SJCRH30 (cell line): ENCODE data around the gene SRGAP2B. TPM values are rescaled to one million over a fixed set of nuclear protein-coding genes. Genes with fewer than 3 reads are reported as not detected.
"Not testable (repeated sequence)": the region's sequence is repeated elsewhere in the genome, so short reads cannot be mapped to it uniquely, and the experiment has no call there.

Source experiments
- DNase-seq, 2 experiments: peaks; one replicate each; pipeline ENCODE4 v3.0.0-alpha.2; 2015 to 2020
- H3K27ac ChIP-seq: fragments of 250-450 bp; sonication (Bioruptor Pico); 2 replicates; pipeline ENCODE4 v1.5.1; 2020; ENCODE audit warnings: mild to moderate bottlenecking, moderate library complexity
- H3K27me3 ChIP-seq: fragments of 250-450 bp; sonication (Bioruptor Pico); 2 replicates; pipeline ENCODE4 v1.5.1; 2020; ENCODE audit warnings: mild to moderate bottlenecking, moderate library complexity
- H3K36me3 ChIP-seq: fragments of 250-450 bp; sonication (Bioruptor Pico); 2 replicates; pipeline ENCODE4 v1.5.1; 2020; ENCODE audit warnings: mild to moderate bottlenecking, moderate library complexity
- H3K4me1 ChIP-seq: fragments of 250-450 bp; sonication (Bioruptor Pico); 2 replicates; pipeline ENCODE4 v1.5.1; 2020; ENCODE audit warnings: mild to moderate bottlenecking, moderate library complexity
- H3K4me3 ChIP-seq: fragments of 250-450 bp; sonication (Bioruptor Pico); 2 replicates; pipeline ENCODE4 v1.5.1; 2020; ENCODE audit warnings: mild to moderate bottlenecking, moderate library complexity
- H3K9me3 ChIP-seq: fragments of 250-450 bp; sonication (Bioruptor Pico); replicated peaks from 2 replicates; pipeline ENCODE4 v1.5.1; 2020; ENCODE audit warnings: mild to moderate bottlenecking, moderate library complexity
- total RNA-seq: library from RNA; depleted of rRNA; stranded (reverse); fragments of >200 nt; shearing (Covaris generic); gene quantifications from 2 replicates; pipeline ENCODE4 v1.2.3, GENCODE V29; 2014; rRNA removed

Gene SRGAP2B
- total RNA-seq, result 11.5 and 16.4 TPM in 2 replicates

DNA sequence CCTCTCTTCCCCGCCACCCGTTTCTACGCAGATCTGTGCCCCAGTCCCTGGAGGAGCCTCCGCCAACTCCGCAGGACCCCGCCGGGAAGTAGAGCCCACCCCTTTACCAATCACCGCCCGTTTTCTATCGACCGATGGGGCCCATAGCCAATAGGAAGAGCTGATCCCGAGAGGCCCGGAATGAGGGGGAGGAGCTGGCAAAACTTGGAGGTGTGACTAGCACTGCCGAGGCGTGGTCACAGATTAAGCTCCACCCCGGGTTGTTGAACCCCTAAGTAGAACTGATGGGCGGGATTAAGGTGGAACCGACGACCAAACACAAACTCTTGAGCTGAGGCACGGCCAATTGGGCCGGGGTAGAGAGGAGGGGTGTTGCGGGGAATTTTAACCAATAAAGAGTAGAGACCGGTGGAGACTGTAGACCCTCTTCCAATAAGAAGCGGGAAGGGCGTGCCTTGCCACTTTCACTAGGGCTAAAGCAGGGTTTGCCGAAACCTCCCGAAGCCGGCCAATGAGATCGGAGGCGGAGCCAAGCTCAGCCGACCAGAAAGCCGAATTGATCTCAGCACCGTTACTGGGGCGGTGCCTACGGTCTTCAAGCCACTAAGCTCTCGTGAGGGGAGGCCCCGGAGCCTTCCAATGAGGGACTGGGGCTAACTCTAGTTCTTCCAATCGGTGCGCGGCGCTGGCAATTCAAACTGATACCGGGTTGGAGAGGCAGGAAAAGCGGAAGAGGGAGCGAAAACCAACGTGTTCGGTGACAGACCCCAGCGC, at the start of gene SRGAP2B, which contains the start of gene FAM72D:
Gene SRGAP2B, minus strand, starts transcription at position 45 of the 774 bp plus-strand sequence. CDS start 2,427 bp downstream, outside the sequence.
Gene FAM72D, plus strand, starts transcription at position 691 of the 774 bp plus-strand sequence. CDS start 874 bp downstream, outside the sequence.
- not testable (repeated sequence) for H3K27me3 ChIP-seq, H3K27ac ChIP-seq, H3K4me1 ChIP-seq, H3K9me3 ChIP-seq, DNase-seq, H3K4me3 ChIP-seq, H3K36me3 ChIP-seq

DNA sequence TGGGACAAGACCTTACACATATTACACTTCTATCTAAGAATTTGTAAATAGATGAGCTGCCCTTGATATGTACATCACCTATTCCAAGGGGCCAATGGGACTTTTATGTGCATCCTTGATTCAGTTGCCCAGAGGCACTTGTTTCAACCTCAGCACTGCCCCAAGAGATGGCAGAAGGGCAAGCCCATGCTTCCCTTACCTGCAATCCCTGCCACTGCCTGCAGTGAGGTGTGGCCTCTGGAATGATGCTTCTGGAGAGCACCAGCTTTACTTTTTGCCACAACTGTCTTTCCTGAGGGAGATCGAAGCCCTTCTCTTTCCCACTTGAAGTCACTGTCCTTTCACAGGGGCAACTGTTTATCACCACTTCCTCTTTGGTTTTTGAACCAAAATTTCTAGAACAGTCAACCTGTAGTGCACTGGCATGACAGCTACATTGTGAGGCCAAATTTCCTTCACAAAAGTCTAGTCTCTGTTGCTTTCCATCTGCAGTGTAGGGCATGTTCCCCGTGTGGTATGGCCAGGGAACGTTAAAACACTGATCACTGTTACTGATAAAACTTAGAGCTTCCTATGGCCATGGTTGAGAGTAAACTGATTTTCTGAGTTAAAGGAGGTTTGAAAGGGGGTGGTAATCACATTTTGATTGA, 49.3 kb upstream of the SRGAP2B start:
- not testable (repeated sequence) for H3K4me1 ChIP-seq, H3K27ac ChIP-seq, H3K9me3 ChIP-seq, H3K4me3 ChIP-seq, H3K27me3 ChIP-seq, H3K36me3 ChIP-seq, DNase-seq

DNA sequence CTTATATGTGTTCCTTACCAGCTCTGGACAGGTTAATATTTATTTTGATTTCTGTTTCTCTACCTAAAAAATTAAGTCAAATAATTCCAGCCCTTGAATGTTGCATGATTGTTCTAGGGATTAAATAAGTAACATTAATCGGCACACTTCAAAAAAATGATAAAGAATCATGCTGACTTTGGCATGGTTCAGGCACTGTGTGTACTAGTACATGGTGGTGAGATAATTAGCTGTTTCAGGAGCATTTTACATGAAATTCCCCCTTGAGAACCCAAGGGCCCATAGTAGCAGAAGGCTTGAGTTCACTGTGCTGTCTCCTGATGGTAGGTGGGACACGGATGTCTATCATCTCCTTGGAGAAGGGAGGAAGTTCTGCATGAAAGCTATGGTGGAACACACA, 45.4 kb upstream of the SRGAP2B start:
- not testable (repeated sequence) for H3K27me3 ChIP-seq, H3K27ac ChIP-seq, H3K4me1 ChIP-seq, H3K9me3 ChIP-seq, DNase-seq, H3K36me3 ChIP-seq, H3K4me3 ChIP-seq

DNA sequence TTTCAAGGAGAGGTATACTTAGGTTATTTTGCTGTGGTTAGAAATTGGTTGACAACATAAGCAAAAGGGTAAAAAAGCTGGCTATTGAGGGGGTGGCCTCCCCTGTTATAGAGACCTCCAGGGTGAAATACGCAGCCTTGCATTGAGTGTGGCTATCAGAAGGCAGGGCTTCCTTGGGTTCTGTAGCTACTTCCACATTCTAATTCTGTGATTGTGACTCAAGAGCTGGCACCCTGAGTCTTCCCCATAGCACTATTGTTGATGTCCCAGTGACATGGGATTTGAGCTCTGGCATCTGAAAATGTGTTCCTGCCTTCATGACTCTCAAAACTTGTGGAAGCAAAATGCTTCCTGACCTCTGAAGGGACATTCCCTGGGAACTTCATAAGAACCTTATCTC, 39.3 kb upstream of the SRGAP2B start:
- H3K27ac ChIP-seq, H3K36me3 ChIP-seq, DNase-seq, H3K9me3 ChIP-seq, H3K27me3 ChIP-seq, H3K4me1 ChIP-seq, H3K4me3 ChIP-seq: not testable (repeated sequence)

DNA sequence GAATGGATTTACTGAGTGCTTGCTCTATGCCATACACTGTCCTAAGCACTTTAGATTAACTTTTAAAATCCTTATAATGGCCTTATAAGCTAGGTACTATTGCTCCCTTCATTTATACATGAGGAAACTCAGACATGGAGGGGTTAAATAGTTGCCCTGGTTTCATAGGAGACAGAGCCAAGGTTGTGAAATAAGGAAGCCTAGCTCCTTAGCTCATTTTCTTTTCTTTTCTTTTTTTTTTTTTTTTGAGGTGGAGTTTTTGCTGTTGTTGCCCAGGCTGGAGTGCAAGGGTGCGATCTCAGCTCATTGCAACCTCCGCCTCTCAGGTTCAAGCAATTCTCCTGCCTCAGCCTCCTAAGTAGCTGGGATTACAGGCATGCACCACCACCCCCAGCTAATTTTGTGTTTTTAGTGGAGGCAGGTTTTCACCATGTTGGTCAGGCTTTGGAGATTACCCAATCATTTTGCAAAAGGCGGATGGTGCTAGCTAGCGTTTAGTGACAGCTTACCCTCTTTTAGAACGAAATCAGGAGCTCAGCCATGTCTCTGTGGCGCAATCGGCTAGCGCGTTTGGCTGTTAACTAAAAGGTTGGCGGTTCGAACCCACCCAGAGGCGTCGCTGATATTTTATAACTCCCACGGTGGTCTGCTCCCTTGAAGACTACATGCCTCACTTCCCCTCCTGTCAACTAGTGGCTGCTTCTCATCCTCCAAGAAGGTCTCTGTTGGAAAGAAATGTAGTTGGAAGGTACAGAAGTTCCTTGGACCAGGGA, 33.8 kb upstream of the SRGAP2B start:
- not testable (repeated sequence) for H3K36me3 ChIP-seq, H3K9me3 ChIP-seq, H3K4me3 ChIP-seq, H3K4me1 ChIP-seq, H3K27me3 ChIP-seq, H3K27ac ChIP-seq, DNase-seq

DNA sequence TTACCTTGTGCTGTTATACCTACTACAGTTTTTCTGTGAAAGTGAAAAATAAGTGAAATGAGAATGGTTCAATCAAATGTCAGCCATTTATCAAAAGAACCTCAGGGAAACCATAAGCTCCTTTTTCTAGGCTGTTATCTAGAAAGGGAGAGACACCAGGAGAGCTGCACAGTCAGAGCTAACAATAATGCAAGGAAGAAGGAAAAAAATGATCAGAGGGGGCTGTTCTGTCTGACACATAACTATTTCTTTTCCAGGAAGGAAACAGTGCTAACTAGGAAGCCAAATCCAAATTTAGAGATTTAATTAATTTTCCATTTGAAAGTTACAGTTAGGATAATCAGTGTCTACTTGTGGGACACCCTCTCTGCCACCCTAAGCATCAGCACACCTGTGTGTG, 32.0 kb upstream of the SRGAP2B start:
- H3K4me1 ChIP-seq, DNase-seq, H3K4me3 ChIP-seq, H3K9me3 ChIP-seq, H3K27ac ChIP-seq, H3K36me3 ChIP-seq, H3K27me3 ChIP-seq: not testable (repeated sequence)

DNA sequence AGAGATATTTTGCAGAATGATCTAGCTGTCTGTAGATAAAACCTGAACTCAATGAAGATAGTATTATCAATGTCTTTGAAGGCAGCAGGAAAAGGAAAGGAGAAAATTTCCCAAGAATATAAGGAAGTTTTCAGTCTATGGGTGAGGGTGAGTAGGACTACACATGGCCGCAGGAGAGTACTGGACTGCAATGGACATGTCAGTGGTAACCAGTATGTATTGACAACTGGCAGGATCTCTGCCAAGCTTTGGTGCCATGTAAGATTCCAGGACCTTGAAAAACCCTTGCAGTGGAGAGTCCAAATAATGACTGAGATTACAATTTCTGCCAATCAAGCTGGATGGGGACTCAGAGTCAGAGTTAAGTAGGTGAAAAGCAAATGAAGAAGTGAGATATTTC, 30.0 kb upstream of the SRGAP2B start:
- not testable (repeated sequence) for DNase-seq, H3K36me3 ChIP-seq, H3K4me3 ChIP-seq, H3K9me3 ChIP-seq, H3K27ac ChIP-seq, H3K27me3 ChIP-seq, H3K4me1 ChIP-seq

DNA sequence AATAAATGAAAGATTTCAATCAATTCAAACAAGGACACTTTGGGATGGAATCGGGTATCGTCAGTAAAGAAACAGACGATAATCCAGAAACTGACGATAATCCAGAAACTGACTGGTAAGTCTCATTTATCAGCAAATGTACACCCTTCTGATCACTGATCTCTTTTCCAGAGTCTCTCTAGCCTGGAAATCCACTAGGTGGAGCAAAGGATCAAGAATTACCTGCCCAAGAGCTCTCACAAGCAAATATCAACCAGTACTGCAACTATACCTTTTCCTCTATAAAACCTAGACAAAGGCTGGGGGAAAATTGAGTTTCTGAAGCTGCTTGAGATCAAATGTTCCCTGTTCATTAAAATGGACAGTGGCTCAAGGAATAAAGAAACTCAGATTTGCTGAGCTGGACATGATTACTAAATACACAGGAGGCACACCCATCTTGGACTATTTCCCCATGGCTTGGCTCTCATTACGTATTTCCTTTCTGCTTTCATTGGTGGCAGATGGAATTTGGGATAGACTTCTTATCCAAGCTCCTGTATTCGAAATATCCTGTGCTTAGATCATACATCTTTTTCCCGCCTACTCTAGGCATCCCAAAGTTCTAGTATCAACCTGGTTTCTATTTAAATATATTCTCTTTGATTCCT, 29.0 kb upstream of the SRGAP2B start:
- not testable (repeated sequence) for H3K9me3 ChIP-seq, H3K4me3 ChIP-seq, H3K4me1 ChIP-seq, H3K36me3 ChIP-seq, DNase-seq, H3K27ac ChIP-seq, H3K27me3 ChIP-seq

DNA sequence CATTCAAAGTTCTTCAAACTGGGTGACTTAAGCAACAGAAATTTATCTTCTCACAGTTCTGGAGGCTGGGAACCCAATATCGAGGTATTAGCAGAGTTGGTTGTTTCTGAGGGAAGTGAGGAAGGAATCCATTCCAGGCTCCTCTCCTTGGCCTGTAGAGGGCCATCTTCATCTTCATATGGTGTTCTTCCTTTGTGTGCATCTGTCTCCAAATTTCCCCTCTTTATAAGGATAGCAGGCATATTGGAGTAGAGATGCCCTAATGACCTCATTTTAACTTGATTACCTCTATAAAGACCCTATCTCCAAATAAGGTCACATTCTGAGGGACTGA, 27.9 kb upstream of the SRGAP2B start:
- H3K27me3 ChIP-seq, H3K9me3 ChIP-seq, DNase-seq, H3K4me3 ChIP-seq, H3K36me3 ChIP-seq, H3K4me1 ChIP-seq, H3K27ac ChIP-seq: not testable (repeated sequence)

DNA sequence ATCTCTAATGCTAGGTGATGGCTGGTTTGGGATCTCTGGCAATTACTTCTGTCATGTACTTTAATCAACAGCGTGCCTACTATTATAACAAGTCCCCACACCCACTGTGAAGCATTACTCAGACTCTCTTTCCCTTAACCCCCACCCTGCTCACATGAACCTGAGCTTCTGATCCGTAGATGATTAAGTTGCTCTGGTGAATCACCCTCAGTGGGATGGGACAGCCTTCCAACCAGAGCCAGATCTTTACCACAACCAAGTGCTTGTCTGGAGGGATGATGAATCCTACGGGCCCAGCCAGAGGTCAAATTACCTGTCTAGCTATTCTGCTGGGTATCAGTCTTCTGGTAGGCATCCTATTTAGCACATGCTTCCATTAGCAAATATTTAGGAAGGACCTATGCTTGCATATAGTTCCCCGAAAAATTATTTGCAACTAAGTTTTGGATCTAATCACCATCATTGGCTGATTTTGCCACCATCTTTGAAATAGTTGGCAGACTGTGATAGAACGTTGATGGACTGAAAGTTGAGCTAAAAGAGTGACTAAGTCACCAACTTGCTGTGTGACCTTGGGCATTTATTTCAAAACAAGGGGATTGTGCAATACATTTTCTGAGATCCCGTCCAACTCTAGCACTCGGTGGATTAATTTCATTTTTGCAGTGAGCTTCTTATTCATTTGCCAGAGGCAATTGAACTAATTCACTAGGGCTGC, 27.4 kb upstream of the SRGAP2B start:
- H3K9me3 ChIP-seq, H3K4me3 ChIP-seq, H3K4me1 ChIP-seq, H3K36me3 ChIP-seq, H3K27me3 ChIP-seq, DNase-seq, H3K27ac ChIP-seq: not testable (repeated sequence)

DNA sequence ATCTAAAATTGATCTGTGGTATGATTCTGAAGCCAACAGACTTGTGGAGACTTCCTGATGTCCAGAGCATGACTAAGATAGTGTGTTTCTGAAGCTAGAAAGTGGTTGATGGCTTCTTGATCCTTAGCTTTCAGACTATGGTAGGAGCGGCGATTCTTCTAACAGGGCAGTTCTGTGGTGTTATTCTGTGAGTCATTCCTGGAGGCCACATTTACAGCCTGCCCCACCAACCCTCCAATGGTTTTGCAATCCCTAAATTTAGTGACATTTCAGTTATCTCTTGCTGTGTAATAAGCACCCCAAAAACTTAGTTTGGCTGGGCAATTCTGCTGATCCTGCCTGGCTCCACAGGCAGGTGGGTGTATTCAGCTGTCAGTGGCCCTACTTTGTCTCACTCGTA, 24.7 kb upstream of the SRGAP2B start:
- H3K9me3 ChIP-seq, H3K4me1 ChIP-seq, H3K27ac ChIP-seq, H3K36me3 ChIP-seq, DNase-seq, H3K27me3 ChIP-seq, H3K4me3 ChIP-seq: not testable (repeated sequence)

DNA sequence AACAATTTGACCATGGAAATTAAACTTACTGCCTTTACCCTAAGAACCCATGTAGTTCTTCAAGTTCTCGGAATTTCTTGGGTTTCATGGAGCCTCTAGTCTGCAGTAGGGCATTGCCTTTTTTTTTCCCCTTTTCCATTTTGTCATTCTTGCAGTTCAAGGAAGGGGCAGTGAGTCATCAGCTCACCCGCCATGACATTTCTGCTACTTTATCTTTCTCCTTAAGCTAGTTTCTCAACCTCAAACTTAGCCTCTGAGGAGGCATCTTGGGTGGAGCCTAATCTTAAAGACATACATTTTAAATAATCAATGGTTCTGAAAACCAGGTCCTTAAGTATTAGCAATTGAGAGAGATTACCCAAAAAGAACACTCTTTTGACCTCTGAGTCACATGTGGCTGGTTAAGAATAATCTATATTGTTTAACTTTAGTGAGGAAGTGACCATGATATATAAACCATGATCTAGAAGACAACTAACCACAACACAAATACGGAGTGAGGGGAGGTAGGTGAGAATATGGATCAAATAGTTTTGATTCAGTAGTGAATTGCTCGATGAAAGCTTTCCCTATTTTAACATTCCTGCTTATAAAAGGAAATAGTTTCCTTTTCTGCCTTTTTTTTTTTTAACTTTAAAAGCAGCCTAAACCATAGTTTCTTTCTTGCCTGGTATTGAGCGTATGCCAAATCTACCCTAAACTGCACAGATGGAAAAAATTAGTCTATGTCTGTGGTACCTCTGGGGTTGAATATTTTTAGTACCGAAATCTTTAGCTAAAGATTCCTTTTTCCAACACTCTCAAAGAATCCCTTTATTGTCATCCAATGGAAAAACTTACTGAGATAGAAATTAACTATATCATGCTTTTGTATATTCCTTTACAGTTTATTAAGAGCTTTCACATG, 20.7 kb upstream of the SRGAP2B start:
- H3K4me3 ChIP-seq, H3K27me3 ChIP-seq, H3K36me3 ChIP-seq, DNase-seq, H3K27ac ChIP-seq, H3K4me1 ChIP-seq, H3K9me3 ChIP-seq: not testable (repeated sequence)

DNA sequence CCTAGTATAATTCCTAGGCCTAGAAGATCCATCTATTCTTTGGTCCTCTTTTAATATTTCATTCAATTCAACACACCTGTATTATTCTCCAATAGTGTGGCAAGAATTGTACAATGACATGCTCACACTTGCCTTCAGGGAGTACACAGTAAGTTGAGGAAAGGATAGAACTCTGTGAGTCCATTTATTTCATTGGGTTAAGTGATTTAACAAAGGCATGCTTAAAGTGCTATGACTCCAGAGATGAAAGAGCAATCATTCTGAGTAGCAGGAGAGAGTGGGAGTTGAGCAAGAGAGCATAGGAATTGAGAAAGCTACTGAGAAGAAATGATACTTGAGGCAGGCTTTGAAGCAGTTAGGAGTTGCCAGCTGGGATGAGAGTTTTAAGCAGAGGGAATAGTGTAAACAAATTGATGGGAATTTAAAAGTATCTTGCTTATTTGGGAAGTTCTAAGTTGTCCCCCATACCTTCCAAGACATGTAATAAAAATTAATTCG, 19.5 kb upstream of the SRGAP2B start:
- H3K4me1 ChIP-seq, H3K27me3 ChIP-seq, H3K4me3 ChIP-seq, H3K27ac ChIP-seq, H3K9me3 ChIP-seq, H3K36me3 ChIP-seq, DNase-seq: not testable (repeated sequence)

DNA sequence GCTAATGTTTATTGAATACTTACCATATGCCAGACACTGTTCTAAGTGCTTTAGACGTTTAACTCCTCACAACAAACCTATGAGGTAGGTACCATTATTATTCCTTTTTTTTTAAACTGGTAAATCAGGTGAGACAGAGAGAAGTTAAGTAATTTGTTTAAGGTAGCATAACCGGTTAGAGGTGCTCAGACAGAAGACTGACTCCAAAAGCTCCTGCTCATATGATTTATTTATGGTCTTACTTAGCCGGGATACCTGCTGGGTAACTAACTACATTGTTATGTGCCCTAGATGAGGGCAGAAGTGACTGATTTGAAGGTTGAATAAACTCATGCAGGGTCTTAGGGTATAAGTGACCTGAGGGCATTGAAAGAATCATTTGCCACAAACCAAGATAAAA, 17.6 kb upstream of the SRGAP2B start:
- not testable (repeated sequence) for DNase-seq, H3K36me3 ChIP-seq, H3K27me3 ChIP-seq, H3K4me1 ChIP-seq, H3K4me3 ChIP-seq, H3K27ac ChIP-seq, H3K9me3 ChIP-seq
